Activated naive CD4-positive, alpha-beta T cell treated with anti-CD3 and anti-CD28 coated beads for 36 hours (primary cell): Measurements from ENCODE around the gene CMTM7. TPM values are rescaled to one million over a fixed set of nuclear protein-coding genes. Genes with fewer than 3 reads are reported as not detected.
A peak's percentile ranks its signal among the peaks of the same experiment; 100 is the strongest.
"Not testable (repeated sequence)": the region's sequence is repeated elsewhere in the genome, so short reads cannot be mapped to it uniquely, and the experiment has no call there.

ENCODE experiments used
- CTCF ChIA-PET: fragments of 350-600 bp; sonication (Branson Sonifier 250); formaldehyde crosslinking; loops from one replicate; lab custom pipeline; 2021; ENCODE audit warnings: antibody characterized with exemption; lab: Charles Lee
- DNase-seq: peaks from one replicate; pipeline ENCODE4 v3.0.0-alpha.2; 2020
- H3K27ac Mint-ChIP-seq: one replicate; pipeline ENCODE4 v1.8.0; 2021; ENCODE audit warnings: mild to moderate bottlenecking, mixed read lengths
- H3K27me3 Mint-ChIP-seq: one replicate; pipeline ENCODE4 v1.8.0; 2021; ENCODE audit warnings: low read depth, mixed read lengths
- H3K36me3 Mint-ChIP-seq: one replicate; pipeline ENCODE4 v1.8.0; 2021; ENCODE audit warnings: low read depth, mixed read lengths
- H3K4me1 Mint-ChIP-seq: one replicate; pipeline ENCODE4 v1.8.0; 2021; ENCODE audit warnings: low read depth, mixed read lengths
- H3K4me3 Mint-ChIP-seq: one replicate; pipeline ENCODE4 v1.8.0; 2021; ENCODE audit warnings: mild to moderate bottlenecking, moderate library complexity, mixed read lengths
- H3K9me3 Mint-ChIP-seq: one replicate; pipeline ENCODE4 v1.8.0; 2021; ENCODE audit warnings: mixed read lengths
- intact Hi-C: fragments of 100-400 bp; cut with micrococcal nuclease; formaldehyde crosslinking; loops from one replicate; pipeline ENCODE4 v1.15.1; 2023
- total RNA-seq, 2 experiments: library from RNA; stranded (reverse); gene quantifications; one replicate each; pipeline ENCODE4 v1.2.3, GENCODE V29; 2021

CMTM7 gene
- total RNA-seq, 2 experiments from 2014 or later: 59.1 to 60.2 TPM

- intact Hi-C loops: loop anchor here (5.0 to 10.0 kb wide), 2 partner anchors 232 to 355 kb away; partner anchors contain the start of gene CMTM8
- Mint-ChIP-seq H3K27me3 (no peaks in the 10 kb centered on the region), H3K27ac (no peak overlapping the region), H3K4me3 (no peak overlapping the region), H3K4me1 (peaks cover 46% of the 10 kb centered on the region), H3K9me3 (no peaks in the 10 kb centered on the region), H3K36me3 (peaks cover 13% of the 10 kb centered on the region)
- CTCF ChIA-PET: interaction anchor here (0.6 to 6.4 kb wide), 17 partner anchors 11 to 727 kb away, joined by 3 to 110 read pairs (median 6); no protein-coding TSS in a partner anchor
- DNase-seq: no peak
These were observed 77.7 kb downstream of the CMTM7 start for GRCh38 chr3:32469151-32469874.

- CTCF ChIA-PET: interaction anchor here (0.6 to 6.4 kb wide), 10 partner anchors 13 to 293 kb away, joined by 3 to 110 read pairs (median 6); no protein-coding TSS in a partner anchor
- Mint-ChIP-seq H3K4me1 (peaks cover 46% of the 10 kb centered on the region), H3K27me3 (no peaks in the 10 kb centered on the region), H3K36me3 (peaks cover 13% of the 10 kb centered on the region), H3K9me3 (no peaks in the 10 kb centered on the region), H3K4me3 (no peak overlapping the region), H3K27ac (peak overlapping the region; percentile 24)
- DNase-seq: no peak
- intact Hi-C loops: no loop called here
These were observed 78.7 kb downstream of the CMTM7 start for GRCh38 chr3:32470362-32470761.

- intact Hi-C loops: no loop called here
- Mint-ChIP-seq H3K4me3 (no peak overlapping the region), H3K27me3 (no peaks in the 10 kb centered on the region), H3K9me3 (no peaks in the 10 kb centered on the region), H3K4me1 (peaks cover 43% of the 10 kb centered on the region), H3K27ac (peak overlapping the region; percentile 63), H3K36me3 (peaks cover 13% of the 10 kb centered on the region)
- DNase-seq: no peak
- CTCF ChIA-PET: interaction anchor here (0.6 to 2.3 kb wide), 4 partner anchors 14 to 97 kb away, joined by 3 to 6 read pairs (median 4); no protein-coding TSS in a partner anchor
These were observed 79.6 kb downstream of the CMTM7 start for GRCh38 chr3:32471246-32471645.

- H3K27ac Mint-ChIP-seq, H3K4me3 Mint-ChIP-seq, H3K9me3 Mint-ChIP-seq, H3K27me3 Mint-ChIP-seq, DNase-seq, CTCF ChIA-PET, intact Hi-C loops: not testable (repeated sequence)
- peaks cover 18% of the 10 kb centered on the region for H3K36me3 Mint-ChIP-seq
- H3K4me1 Mint-ChIP-seq: peaks cover 43% of the 10 kb centered on the region
These were observed 80.5 kb downstream of the CMTM7 start for GRCh38 chr3:32472151-32472550.

- DNase-seq: no peak
- peaks cover 41% of the 10 kb centered on the region for H3K4me1 Mint-ChIP-seq
- CTCF ChIA-PET: no interaction called here
- H3K27me3 Mint-ChIP-seq: no peaks in the 10 kb centered on the region
- peaks cover 27% of the 10 kb centered on the region for H3K36me3 Mint-ChIP-seq
- intact Hi-C loops: no loop called here
- H3K9me3 Mint-ChIP-seq: no peaks in the 10 kb centered on the region
- H3K4me3 Mint-ChIP-seq: no peak overlapping the region
- no peak overlapping the region for H3K27ac Mint-ChIP-seq
These were observed 82.5 kb downstream of the CMTM7 start for GRCh38 chr3:32474201-32474600.

GRCh38 chr3:32480604-32481003 is 89.0 kb downstream of the CMTM7 start:
- Mint-ChIP-seq H3K9me3 (no peaks in the 10 kb centered on the region), H3K4me3 (no peak overlapping the region), H3K27ac (no peak overlapping the region), H3K36me3 (peaks cover 30% of the 10 kb centered on the region), H3K4me1 (peaks cover 18% of the 10 kb centered on the region), H3K27me3 (no peaks in the 10 kb centered on the region)
- DNase-seq: no peak
- CTCF ChIA-PET: interaction anchor here (1.1 to 1.8 kb wide), 2 partner anchors 12 to 304 kb away, joined by 3 to 7 read pairs; no protein-coding TSS in a partner anchor
- intact Hi-C loops: no loop called here

GRCh38 chr3:32481791-32482631 is 90.4 kb downstream of the CMTM7 start:
- DNase-seq: no peak
- Mint-ChIP-seq H3K4me3 (no peak overlapping the region), H3K4me1 (peaks cover 21% of the 10 kb centered on the region), H3K27me3 (no peaks in the 10 kb centered on the region), H3K9me3 (no peaks in the 10 kb centered on the region), H3K36me3 (peaks cover 35% of the 10 kb centered on the region), H3K27ac (no peak overlapping the region)
- CTCF ChIA-PET: interaction anchor here (0.6 to 1.0 kb wide), 2 partner anchors 26 to 118 kb away, joined by 4 to 8 read pairs; no protein-coding TSS in a partner anchor
- intact Hi-C loops: loop anchor here (2.0 kb wide), 1 partner anchor 15 kb away; no protein-coding TSS in a partner anchor

- peaks cover 34% of the 10 kb centered on the region for H3K36me3 Mint-ChIP-seq
- intact Hi-C loops: loop anchor here (2.0 kb wide), 1 partner anchor 14 kb away; no protein-coding TSS in a partner anchor
These were observed 91.0 kb downstream of the CMTM7 start for GRCh38 chr3:32482693-32483092.

GRCh38 chr3:32483772-32484171 is 92.1 kb downstream of the CMTM7 start:
- DNase-seq: no peak
- CTCF ChIA-PET: interaction anchor here (1.1 to 2.7 kb wide), 2 partner anchors 16 to 107 kb away, joined by 3 to 8 read pairs; no protein-coding TSS in a partner anchor
- no peak overlapping the region for H3K27ac Mint-ChIP-seq
- intact Hi-C loops: loop anchor here (2.0 kb wide), 1 partner anchor 13 kb away; no protein-coding TSS in a partner anchor
- peaks cover 17% of the 10 kb centered on the region for H3K4me1 Mint-ChIP-seq
- peaks cover 32% of the 10 kb centered on the region for H3K36me3 Mint-ChIP-seq
- no peaks in the 10 kb centered on the region for H3K9me3 Mint-ChIP-seq
- H3K4me3 Mint-ChIP-seq: no peak overlapping the region
- no peaks in the 10 kb centered on the region for H3K27me3 Mint-ChIP-seq

More at GRCh38 chr3:32482693-32483092, 91.0 kb downstream of the CMTM7 start:
- Mint-ChIP-seq H3K9me3 (no peaks in the 10 kb centered on the region), H3K27ac (no peak overlapping the region), H3K4me3 (no peak overlapping the region), H3K27me3 (no peaks in the 10 kb centered on the region), H3K4me1 (peaks cover 20% of the 10 kb centered on the region)
- DNase-seq: no peak
- CTCF ChIA-PET: interaction anchor here (0.6 to 1.1 kb wide), 4 partner anchors 25 to 169 kb away, joined by 3 to 8 read pairs (median 4); no protein-coding TSS in a partner anchor

- Mint-ChIP-seq H3K4me1 (peaks cover 17% of the 10 kb centered on the region), H3K9me3 (no peaks in the 10 kb centered on the region), H3K4me3 (no peak overlapping the region), H3K27me3 (no peaks in the 10 kb centered on the region), H3K27ac (no peak overlapping the region), H3K36me3 (peaks cover 31% of the 10 kb centered on the region)
- DNase-seq: no peak
- CTCF ChIA-PET: interaction anchor here (2.7 kb wide), 1 partner anchor 16 kb away, joined by 8 read pairs; no protein-coding TSS in a partner anchor
- intact Hi-C loops: no loop called here
These were observed 92.8 kb downstream of the CMTM7 start for GRCh38 chr3:32484436-32484835.

- Mint-ChIP-seq H3K36me3 (peaks cover 24% of the 10 kb centered on the region), H3K9me3 (no peaks in the 10 kb centered on the region), H3K27ac (no peak overlapping the region), H3K4me1 (peaks cover 13% of the 10 kb centered on the region), H3K27me3 (no peaks in the 10 kb centered on the region), H3K4me3 (no peak overlapping the region)
- no peak for DNase-seq
- CTCF ChIA-PET: interaction anchor here (0.7 to 1.8 kb wide), 3 partner anchors 10 to 114 kb away, joined by 3 to 5 read pairs (median 3); no protein-coding TSS in a partner anchor
- intact Hi-C loops: no loop called here
These were observed 96.3 kb downstream of the CMTM7 start for GRCh38 chr3:32487781-32488473.
